ENCODE results near the gene PRPF31.

The PRPF31 gene

DNA sequence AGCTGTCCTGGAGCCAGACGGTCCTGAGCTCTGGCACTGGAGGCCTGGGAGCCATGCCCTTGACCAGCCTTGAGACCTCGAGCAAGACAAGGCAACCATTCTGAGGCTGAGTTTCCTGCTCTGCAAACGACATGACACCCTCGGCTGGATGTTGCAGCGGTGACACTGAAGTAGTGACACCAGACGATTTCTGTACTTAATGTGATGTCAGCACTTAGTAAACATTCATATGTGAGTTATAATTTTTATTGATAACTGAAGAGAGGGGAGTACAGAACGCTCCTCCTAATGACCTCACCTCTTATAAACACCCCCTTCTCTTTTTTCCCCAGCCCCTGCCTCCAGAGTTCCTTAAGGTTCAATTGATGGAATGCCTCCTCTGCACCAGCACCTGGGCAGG, 7.1 kb upstream of the PRPF31 start:
- no peak for DNase-seq (ENCODE audit: low spot score)

DNA sequence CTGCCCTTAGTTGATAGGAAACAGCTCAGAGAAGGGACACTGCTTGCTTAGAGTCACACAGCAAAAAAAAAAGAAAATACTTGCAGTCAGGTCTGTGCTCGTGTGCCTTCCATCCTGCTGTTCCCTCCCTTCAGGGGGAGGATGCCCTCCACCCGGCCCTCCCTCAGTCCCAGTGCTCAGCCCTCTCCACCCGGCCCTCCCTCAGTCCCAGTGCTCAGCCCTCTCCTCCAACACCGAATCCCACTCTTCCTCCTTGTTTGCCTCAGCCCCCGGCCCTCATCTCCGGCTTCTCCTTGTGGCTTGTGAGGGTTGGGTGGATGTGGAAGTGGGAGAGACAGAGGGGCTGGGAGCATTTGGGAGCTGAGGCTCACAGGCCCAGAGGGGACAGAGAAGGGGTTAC, 5.9 kb upstream of the PRPF31 start:
- DNase-seq (ENCODE audit: low spot score) = no peak

- DNase-seq (ENCODE audit: low spot score) = peak; percentile 67
Measured at GRCh38 chr19:54114340-54115108, 1.0 kb upstream of the PRPF31 start.

DNA sequence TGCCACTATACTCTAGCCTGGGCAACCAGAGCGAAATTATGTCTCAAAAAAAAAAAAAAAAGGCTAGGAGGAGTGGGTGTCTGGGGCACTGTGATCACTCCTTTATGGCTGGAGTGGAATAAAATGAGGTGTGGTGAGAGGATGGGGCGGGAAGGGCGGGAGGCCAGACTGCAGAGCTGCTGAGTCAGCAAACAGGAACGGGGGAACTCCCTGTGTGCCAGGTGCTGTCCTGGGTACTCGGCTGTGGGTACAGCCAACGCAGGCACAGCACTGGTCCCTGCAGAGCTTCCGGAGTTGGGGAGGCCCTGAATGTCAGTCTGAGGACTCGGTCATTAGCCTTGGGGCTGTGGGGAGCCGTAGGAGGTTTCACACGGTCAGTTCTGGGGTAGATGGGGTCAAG, 5.7 kb downstream of the PRPF31 start:
- no peak for DNase-seq (ENCODE audit: low spot score)

GRCh38 chr19:54123682-54124081, 8.1 kb downstream of the PRPF31 start:
- DNase-seq (ENCODE audit: low spot score) = no peak

- DNase-seq (ENCODE audit: low spot score) = no peak
Measured at GRCh38 chr19:54124393-54124792, 8.8 kb downstream of the PRPF31 start.

DNA sequence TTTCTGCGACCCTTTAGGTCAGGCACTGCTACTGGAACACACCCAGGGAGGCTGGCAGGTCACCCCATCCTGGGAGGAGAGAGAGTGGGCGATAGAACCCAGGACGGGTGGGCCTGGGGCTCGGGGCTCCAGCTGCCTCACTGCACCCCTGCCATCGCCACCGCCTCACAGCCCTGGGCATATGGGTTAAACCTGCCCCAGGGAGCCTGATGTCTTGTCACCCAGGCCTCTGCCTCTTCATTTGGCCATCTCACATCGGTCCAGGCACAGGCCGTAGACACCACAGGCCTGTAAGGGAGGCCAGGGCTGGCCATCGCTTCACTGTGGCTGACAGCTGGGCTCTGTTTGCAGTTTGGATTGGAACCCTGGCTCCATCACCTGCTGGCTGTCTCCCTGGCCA, 10.2 kb downstream of the PRPF31 start:
- no peak for DNase-seq (ENCODE audit: low spot score)

- no peak for DNase-seq (ENCODE audit: low spot score)
Measured at GRCh38 chr19:54127688-54128440, 12.3 kb downstream of the PRPF31 start.

DNA sequence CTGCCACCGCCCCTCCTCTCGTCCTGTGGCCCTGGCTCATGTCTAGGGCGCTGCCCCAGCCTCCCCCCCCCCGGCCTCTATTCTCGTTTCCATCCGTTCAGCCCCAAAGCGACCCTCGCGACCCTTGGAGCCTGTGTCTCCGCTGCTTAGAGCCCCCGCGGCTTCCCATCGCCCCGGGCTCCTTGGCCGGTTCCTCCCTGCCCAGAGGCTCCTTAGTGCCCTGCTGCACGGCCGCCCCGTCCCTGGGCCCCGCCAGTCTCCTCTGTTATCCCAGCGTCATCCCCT, 12.8 kb downstream of the PRPF31 start:
- DNase-seq (ENCODE audit: low spot score) = no peak

DNA sequence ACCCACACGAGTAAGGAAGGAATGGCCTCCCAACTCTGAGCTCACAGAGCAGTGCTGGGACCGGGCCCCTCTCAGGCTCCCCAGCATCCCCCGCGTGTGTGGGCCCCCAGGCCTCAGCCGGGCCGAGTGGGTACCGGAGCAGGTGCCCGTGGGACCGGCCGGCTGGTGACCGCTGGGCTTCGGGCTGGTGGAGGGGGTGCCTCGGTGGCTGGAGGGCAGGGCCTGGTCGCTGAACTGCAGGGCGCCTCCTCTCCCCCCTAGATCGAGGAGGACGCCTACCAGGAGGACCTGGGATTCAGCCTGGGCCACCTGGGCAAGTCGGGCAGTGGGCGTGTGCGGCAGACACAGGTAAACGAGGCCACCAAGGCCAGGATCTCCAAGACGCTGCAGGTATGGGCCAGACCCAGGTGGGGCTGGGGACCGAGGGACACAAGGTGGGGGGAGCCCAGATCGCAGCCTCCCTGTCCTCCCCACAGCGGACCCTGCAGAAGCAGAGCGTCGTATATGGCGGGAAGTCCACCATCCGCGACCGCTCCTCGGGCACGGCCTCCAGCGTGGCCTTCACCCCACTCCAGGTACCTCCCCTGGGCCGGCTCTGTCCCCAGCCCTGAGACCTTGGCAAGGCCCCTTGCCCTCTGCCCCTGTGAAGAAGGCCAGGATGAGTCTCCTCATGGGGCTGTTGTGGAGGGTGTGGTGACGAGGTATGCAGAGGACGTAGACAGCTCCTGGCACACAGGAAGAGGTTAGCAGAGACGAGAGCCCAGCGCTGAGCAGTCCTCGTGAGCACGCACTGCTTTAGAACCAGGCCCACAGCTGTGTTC, 13.5 kb downstream of the PRPF31 start:
- DNase-seq (ENCODE audit: low spot score) = no peak

DNA sequence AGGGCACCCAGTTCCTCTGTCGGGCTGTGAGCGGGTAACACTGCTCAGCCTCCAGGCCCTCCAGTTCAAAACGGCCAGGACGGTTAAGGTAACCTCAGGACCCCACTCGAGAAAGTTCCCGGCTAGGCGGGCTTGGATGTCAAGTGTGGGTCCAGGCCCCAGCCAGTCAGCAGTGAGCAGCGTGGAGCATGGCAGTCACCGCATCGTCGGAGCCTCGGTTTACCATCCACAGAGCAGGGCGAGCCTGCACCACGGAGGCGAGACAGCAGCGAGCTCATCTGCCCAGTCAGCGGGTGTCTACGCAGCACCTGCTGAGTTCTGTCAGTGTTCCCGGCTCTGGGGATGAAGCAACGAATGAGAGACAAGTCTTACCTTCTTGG, 14.1 kb downstream of the PRPF31 start:
- DNase-seq (ENCODE audit: low spot score) = no peak

GRCh38 chr19:54133312-54133956, 17.9 kb downstream of the PRPF31 start:
- no peak for DNase-seq (ENCODE audit: low spot score)

DNA sequence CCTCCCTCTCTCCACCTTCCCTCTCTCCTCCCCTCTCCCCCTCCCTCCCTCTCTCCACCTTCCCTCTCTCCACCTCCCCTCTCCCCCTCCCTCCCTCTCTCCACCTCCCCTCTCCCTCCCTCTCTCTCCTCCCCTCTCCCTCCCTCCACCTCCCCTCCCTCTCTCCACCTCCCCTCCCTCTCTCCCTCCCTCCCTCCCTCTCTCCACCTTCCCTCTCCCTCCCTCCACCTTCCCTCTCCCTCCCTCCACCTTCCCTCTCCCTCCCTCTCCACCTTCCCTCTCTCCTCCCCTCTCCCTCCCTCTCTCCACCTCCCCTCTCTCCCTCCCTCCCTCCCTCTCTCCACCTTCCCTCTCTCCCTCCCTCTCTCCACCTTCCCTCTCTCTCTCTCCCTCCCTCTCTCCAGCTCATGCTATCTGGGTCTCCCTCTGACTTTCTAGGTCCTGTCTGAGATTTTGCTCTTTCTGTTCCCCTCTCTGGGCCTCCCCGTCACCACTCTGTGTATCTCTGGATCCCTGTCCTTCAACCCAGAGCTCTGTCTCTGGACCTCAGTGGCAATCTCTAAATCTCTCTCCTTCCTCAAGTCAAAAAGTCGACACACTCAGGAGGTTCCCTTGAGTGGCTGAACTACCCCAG, 18.5 kb downstream of the PRPF31 start:
- DNase-seq (ENCODE audit: low spot score) = no peak

DNA sequence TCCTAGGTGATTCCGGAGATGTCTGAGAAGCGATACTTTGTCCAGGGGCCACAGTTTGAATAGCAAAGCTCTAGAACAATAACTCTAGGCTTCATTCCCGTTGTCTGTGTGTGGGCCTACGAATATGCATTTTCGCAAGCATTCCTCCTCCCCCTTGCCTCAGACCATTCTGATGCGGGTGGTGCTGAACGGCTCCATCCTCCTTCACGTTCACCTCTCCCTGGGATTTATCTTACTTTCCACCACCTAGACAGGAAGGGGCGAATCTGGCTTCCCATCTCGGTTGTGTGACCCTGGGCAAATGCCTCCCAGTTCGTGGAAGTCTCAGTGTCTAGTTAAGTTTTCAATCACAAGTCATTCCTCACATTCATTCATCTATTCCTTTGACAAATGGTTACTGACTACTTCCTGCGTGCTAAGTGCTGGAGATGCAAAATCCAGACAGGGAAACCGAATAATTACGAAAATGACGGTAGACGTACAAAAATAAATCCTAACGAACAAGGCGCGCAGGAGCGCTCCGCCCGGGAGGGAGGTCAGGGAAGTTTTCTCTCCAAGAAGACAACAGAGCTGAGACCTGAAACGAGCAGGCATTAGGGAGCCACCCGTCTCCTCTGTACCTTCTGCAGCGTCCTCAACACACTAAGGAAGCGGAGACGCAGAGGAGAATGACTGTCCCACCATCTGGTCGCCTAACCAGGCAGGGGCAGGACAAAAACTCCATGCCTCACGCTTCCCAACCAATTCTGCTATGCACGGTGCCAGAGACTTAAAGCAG, 20.7 kb downstream of the PRPF31 start:
- DNase-seq (ENCODE audit: low spot score) = no peak

DNA sequence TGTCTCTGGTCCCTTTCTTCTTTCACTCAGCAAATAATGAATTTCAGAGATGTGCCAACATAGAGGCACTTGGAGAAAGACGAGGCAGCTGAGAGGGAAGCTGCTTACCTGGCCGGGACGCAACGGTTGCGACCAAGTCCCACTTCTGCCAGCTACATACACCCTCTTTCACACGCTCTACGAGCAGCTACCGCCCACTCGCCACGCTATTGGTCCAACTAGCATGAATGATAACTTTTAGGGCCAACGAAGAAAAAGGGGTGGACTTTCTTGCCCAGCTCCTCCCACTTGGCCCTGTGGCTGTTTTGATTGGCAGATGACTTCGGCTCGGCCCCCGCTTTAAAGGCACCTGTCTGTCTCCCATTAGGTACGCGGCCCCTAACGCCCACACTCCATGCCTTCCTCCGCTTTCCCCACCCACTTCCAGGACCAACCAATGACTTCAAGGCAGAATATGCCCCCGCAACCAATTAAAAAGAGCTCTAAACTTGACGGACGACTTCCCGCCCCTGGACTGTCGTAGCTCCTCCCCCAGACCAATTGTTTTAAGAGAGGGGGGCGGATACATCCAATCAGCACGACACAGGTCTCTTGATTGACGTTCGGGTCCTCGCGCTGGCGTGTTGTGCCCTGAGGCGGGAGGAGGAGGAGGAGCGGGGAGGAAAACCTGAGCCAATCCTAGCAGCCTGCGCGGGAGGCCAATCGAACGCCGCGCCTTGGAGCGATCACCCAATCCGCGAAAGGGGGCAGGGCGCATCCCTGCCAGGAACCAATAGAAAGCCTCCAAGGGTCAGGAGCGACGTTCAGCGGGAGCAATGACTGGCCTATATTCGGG, 21.5 kb downstream of the PRPF31 start:
- DNase-seq (ENCODE audit: low spot score) = peak; percentile 100

DNA sequence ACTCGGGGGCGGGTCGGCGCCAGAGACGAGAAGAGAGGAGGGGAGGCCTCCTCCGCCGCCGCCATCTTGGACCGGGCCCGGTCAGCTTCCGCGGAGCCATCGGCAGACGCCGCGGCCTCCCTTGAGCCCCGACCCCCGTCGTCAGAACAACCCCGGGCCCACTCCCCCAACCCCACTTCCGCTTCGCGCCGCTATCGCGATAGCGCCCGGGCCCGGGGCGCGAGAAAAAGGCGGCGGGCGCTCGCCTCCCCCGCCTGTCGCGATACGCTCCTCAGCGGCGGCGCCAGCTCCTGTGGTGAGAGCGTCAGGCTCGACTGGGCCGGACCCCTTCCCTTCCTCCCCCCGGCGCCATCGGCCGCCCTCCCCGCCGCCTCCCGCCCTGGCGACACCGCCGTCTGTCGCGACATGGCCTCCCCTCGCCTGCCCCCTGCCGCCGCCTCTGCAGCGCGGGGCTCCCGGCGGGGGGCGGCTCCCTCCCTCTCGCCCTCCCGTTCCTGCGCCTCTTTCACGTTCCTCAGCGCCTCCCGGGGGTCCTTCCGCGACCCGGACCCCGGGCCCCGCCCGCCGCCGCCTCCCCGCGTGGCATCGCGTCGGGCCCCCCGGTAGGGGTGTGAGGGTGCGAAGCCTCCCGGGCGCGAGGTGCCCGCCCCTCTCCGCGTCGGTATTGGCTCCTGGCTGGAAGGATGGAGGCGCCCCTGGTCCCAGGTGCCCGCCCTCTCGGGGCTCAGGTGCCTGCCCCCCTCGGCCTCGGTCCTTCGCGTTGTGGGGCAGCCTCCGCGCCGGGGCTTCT, 22.3 kb downstream of the PRPF31 start, which contains the start of gene CNOT3:
TSS of gene CNOT3 (plus strand) at position 64 of the 790 bp plus-strand sequence. CDS start 5,217 bp downstream, outside the sequence.
- DNase-seq (ENCODE audit: low spot score) = no peak

- no peak for DNase-seq (ENCODE audit: low spot score)
Measured at GRCh38 chr19:54138489-54139256, 23.1 kb downstream of the PRPF31 start.

GRCh38 chr19:54141356-54141755, 25.8 kb downstream of the PRPF31 start:
- DNase-seq (ENCODE audit: low spot score) = no peak
